ENCODE data around the gene DDX49.

DNA sequence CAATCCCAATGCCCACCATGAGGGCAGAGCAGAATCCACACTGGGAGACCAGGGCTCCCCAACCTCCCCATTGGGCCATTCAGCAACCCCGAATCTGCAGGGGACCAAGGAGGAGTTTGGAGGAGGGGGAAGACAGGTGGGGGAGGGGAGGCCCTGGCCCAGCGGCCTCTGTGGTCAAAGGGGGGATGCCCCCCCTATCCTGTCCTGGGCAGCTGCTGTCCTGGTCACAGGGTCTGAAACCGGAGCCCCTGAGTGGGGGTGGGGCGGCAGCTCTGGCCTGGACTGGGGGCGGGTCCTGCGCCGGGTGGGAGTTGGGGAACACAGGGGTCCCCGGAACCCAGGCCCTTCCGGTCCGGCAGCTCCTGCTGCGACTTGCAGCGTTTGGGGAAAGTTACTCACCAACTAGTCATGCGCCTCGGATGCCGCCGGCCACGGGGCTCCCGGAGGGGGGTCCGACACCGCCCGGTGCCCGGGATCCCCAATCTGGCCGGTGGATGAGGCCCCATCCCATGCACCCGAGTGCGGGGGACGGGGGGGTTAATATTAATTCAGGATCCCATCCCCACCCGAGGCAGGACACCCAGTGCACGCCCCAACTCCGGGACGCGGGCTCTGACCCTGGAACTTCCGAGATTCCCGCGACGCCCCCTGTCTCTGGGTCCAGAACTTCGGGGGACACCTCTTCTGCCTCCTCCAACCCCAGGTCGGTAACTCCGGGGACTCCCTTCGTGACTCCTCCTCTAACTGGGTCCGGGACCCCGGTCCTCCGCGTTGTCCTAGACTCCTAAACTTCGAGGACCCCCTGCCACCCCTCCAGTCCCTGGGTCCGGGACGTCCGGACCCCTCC, 20.6 kb downstream of the DDX49 start:
- TF ChIP-seq, protein P1, sequence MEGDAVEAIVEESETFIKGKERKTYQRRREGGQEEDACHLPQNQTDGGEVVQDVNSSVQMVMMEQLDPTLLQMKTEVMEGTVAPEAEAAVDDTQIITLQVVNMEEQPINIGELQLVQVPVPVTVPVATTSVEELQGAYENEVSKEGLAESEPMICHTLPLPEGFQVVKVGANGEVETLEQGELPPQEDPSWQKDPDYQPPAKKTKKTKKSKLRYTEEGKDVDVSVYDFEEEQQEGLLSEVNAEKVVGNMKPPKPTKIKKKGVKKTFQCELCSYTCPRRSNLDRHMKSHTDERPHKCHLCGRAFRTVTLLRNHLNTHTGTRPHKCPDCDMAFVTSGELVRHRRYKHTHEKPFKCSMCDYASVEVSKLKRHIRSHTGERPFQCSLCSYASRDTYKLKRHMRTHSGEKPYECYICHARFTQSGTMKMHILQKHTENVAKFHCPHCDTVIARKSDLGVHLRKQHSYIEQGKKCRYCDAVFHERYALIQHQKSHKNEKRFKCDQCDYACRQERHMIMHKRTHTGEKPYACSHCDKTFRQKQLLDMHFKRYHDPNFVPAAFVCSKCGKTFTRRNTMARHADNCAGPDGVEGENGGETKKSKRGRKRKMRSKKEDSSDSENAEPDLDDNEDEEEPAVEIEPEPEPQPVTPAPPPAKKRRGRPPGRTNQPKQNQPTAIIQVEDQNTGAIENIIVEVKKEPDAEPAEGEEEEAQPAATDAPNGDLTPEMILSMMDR (IDR thresholded peaks at IDR 0.05): no peak
- TF ChIP-seq EZH2 (IDR thresholded peaks at IDR 0.05; ENCODE audit: borderline replicate concordance, insufficient read depth, low read depth, low read length, poor library complexity, severe bottlenecking): no peak
